Activated T-cell treated with anti-CD3 and anti-CD28 coated beads for 24 hours (primary cell): ENCODE data around the gene ZNF74.

Source experiments
- DNase-seq: peaks from one replicate; pipeline ENCODE4 v3.0.0-alpha.2; 2020; ENCODE audit warnings: low read depth

ZNF74 gene

DNA sequence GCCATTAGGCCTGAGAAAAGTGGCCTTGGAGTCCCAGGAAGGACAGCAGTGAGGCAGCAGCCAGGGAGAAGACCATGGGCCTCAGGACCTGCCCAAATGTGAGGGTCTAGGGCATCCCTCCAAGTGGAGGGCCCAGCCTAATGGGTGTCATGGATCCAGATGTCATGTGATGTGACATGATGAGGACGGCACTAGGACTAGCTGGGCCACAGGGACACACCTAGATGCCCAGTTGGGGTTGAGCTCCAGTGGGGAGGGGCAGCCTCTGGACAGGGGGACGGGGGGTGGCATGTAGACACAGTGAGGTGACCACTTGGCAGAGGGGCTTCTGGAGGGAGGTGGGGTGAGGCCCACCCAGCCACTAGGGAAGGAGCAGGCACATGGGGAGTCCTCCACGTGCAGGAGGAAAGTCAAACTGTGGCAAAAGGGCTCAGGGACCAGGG is 38.3 kb downstream of the ZNF74 start:
- DNase-seq = no peak

- no peak for DNase-seq
These were observed 39.2 kb downstream of the ZNF74 start for GRCh38 chr22:20433191-20433590.

GRCh38 chr22:20433686-20434241 is 39.8 kb downstream of the ZNF74 start:
- DNase-seq = no peak

GRCh38 chr22:20434264-20434751 is 40.4 kb downstream of the ZNF74 start:
- DNase-seq = no peak

GRCh38 chr22:20434773-20435172 is 40.8 kb downstream of the ZNF74 start:
- DNase-seq = no peak

DNA sequence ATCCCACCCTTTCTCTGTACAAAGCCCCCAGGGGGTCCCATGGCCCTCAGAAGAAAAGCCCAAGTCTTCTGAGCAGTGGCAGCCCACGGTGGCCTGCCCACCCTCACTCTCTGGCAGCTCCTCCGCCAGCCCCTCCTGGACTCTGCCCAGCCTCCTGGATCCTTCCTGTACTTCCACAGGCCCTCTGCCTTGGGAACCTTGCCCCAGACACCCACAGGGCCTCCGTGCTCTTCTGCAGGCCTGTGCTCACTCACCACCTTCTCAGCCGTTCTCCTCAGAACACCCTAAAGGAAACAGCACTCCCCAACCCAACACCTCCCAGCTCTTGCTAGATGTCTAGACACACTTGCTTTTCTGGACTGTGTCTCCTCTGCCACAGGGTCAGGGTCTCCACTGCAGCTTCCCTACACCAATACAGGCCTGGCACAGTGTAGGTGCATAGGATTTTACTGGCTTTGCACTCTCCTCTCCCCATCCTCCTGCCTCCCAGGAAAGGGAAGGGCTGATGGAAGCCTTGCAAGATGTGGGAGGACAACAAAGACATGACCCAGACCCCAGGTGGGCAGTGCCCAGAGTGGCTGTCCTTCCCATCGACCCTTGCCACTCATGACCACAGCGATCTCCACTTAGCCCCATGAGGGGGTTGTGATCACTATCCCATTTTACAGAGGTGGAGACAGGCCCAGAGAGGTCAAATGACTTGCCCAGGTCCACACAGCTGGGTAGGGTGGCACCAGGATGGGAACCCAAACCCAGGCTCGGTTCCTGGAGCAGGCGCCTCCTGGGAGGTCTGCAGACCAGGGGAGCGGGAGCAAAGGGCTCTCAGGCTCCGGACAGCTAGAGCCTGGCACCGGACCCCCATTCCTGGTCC is 41.7 kb downstream of the ZNF74 start:
- DNase-seq = no peak

DNA sequence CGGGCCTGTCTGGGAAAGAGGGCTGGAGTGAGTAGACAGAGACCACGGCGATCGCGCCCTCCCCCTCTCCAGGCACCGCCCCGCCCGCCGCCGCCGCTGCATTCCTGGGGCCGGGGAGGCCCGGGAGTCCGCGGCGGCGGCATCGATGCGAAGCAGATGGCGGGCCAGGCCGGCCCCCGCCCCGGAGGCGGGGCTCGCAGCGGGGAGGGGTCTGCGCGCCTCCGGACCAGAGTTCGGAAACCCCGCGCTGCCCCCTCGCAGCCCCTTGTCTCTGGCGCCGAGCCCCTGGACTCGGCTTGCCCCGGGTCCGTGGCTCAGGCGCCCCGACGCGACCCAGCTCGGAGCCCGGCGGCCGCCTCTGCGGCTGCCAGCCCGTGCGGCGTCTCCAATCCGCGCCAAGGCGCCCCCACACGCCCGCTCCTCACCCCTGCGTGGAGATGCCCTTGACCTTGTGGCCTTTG is 42.4 kb downstream of the ZNF74 start:
- no peak for DNase-seq

GRCh38 chr22:20436768-20437612 is 43.0 kb downstream of the ZNF74 start:
- DNase-seq = no peak

DNA sequence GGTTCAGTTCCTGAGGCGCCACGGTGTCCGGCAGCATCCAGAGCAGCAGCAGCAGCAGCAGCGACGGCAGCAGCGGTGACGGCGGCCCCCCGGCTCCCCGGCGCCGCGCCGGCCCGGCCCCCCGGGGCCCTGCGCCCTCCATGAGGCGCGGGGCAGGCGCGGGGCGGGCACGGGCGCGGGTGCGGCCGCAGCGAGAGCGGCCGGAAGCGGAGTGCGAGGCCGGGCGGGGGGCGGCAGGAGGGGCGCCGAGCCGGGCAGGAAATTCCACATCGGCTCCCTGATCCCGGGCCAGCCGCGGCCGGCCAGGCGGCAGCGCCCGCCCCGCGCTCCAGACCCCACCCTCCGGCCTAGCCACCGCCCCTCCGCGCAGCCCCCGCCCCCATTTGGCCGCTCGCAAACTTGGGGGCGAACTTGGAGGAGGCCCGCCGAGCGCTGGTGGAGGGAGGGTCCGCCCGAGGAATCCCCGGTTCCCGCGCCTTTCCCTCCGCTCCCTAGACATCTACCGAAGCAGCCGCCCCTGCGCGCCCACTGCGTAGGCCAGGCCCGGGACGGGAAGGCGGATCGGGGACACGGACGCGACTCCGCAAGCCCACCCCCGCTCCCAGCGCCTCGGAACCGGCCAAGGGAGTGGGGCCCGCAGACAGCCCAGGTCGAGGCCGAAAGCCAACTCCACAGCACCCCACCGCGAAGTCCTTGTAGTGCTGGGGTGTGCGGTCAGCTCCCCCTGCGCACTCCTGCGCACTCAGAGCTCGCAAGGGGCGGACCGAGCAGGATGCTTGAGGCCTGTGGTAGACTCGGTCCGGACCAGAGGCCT is 43.9 kb downstream of the ZNF74 start, which contains the start of gene SCARF2:
TSS of gene SCARF2 (minus strand) at position 213 of the 814 bp plus-strand sequence. CDS start at position 142, 71 bp downstream.
- DNase-seq = no peak

- no peak for DNase-seq
These were observed 44.4 kb downstream of the ZNF74 start for GRCh38 chr22:20438427-20438677.

- no peak for DNase-seq
These were observed 44.9 kb downstream of the ZNF74 start for GRCh38 chr22:20438678-20439492.

GRCh38 chr22:20439556-20439927 is 45.6 kb downstream of the ZNF74 start:
- DNase-seq = no peak

DNA sequence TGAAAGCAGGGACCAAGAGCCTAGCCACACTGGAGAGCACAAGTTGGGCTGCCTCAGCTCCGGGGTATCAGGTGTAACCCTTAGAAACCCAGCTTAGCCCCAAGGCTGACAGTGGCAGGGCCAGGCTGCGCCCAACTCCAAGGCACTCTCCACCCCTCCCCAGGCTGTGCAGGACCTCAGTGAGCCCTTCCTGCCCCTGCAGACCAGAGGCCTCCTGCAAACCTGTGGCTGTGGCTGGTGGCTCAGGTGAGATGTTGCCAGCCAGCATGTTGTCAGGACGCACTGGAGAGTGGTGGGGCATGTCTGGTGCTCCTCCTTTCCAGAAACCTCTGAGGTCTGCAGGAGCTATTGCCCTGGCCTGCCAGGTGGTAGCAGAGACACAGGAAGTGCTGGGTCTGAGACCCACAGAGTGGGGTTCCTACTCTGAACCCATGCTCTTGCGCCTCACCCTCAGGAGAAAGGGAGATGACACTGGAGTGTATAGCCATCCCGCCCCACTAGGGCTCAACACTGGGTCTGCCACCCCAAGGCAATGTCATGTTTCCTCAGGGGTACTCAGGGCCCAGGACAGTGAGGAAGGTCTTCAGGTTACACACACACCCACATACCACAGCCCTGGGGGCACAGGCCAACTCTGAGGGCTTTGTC is 46.1 kb downstream of the ZNF74 start:
- no peak for DNase-seq

GRCh38 chr22:20440637-20441591 is 47.0 kb downstream of the ZNF74 start:
- no peak for DNase-seq

DNA sequence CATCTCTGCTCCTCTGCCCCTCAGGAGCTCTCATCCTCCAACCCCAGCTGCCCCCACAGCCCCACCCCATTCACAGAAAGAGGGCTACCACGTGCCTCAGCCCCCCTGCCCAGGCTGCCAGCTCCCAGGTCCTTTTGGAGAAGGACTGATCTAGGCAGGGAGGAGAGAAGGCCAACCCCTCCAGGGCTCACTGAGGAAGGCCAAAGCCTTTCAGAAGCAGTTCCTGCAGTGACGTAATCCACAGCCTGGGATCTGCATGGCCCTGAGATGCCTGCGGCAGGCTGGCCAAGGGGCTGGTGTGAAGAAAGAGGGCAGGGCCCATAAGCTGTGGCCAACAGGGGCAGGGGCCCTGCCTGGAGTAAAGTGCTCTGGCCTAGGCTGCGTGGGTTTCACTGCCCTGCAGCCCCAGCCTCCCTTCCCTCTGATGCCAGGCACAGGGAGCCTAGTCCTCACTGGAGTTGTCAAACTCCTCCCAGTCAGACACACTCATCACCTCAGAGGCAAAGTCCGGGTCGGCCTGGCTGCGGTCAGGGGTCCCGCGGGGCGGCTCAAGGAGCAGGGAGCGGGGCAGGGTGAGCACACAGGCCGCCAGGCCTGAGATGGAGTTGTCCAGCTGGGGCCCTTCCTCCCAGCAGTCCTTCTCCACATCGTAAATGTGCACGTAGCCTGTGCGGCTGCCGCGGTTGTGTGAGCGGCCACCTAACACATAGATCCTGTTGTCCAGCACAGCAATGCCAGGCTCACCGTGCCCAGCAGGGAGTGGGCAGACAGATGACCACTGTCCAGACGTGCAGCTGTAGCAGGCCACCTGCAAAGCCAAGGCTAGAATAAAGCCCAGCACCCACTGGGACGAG is 47.9 kb downstream of the ZNF74 start:
- DNase-seq = no peak

GRCh38 chr22:20442485-20443284 is 48.7 kb downstream of the ZNF74 start:
- DNase-seq = no peak

DNA sequence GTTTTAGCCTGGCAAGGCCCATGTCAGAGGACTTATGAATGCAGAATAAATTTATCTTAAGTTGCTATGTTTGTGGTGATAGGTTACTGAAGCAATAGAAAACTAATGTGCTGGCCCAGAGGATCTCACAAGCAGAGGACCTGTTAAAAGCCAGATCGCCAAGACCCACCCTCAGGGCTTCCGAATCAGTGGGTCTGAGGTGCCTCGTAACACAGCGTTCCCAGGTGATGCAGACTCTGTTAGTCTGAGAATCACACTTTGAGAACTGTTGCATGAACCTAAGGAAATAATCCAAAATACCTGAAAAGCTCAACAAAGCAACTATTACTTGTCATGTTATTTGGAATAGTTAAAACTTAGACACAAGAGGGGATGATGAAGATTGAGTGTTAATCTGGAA is 50.4 kb downstream of the ZNF74 start:
- no peak for DNase-seq
